ENCODE results near the gene PXDN. TPM values are rescaled to one million over a fixed set of nuclear protein-coding genes. Genes with fewer than 3 reads are reported as not detected.

PXDN gene
- total and polyA plus RNA-seq, 9 donors: 95.4 to 273 (median 193) TPM

DNA sequence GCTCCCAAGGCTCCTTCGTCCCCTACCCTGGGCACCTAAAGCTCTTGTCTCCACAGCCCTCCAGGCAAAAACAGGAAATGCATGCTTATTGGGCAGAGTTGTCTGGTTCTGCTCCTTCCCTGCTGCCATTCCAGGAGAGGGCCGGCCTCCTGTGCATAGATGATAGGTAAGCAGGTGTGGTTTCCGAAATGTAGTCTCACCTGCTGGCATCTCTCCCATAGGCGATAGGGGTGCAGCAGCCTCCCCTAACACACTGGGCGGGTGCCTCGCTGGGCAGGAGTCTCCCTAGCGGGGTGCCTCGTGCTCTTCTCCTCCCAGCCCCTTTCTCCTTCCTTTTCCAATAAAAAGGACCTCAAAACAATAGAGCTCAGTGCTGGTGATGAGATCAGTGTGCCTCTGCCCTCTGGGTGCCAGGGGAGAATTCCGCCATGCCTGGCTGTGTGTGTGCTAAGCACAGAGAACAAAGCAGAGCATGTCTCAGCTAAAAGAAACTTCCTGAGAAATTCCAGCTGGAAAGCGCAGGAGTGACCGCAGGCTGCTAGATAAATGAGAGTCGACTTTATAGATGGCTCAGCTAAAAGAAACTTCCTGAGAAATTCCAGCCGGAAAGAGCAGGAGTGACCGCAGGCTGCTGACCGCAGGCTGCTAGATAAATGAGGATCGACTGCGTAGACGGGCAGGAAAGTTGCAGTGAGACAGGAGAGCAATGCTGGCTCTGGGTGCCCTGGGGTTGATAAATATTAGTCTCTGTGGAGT is 11.3 kb upstream of the PXDN start:
- H3K9me3 ChIP-seq (replicated peaks; ENCODE audit: control insufficient read depth, low read depth, low read length): peaks cover 4% of the 10 kb centered on the region
- H3K27ac ChIP-seq (ENCODE audit: low read length): no peak overlapping the region
- DNase-seq: no peak
- 96% methylated on average over 15 of the region's 18 CpGs for WGBS (ENCODE audit: insufficient coverage)
- peaks cover 13% of the 10 kb centered on the region for H3K4me1 ChIP-seq (ENCODE audit: control insufficient read depth, insufficient read depth, low read length)
- H3K36me3 ChIP-seq (ENCODE audit: control insufficient read depth, insufficient read depth, low read length): no peaks in the 10 kb centered on the region
- peaks cover 10% of the 10 kb centered on the region for H3K27me3 ChIP-seq (ENCODE audit: control insufficient read depth, insufficient read depth, low read length)
- H3K4me3 ChIP-seq (ENCODE audit: low read length): no peak overlapping the region

DNA sequence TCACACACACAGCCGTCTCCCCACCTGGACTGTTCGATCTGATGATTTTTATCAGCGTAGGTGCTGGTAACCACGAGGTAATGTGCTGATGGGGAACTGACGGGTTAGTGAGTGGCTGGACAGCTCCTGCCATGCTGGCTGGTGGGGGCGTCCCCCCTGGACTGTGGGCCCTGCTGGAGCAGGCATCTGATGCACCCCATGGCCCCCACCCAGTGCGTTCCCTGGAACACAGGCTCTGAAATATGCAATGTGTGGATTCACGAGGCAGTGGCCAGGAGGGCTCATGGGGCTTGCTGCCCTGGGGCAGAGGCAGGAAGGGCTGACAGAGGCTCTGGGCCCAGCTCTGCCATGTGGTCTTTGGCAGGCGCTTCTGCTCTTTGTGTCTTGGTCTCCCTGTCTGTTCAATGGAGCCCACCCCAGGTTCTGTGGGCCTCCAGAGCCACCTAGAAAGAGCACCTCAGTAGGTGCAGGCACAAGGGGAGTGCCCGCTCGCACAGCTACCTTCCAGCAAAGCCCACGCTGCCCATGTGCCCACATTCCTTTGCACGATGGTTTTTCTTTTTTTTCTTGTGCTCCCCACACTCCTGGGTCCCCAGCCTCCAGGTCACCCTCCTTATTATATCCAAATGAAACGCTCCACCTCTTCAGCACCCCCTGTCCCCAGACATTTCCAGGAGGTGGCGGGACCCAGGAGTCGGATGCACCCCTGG is 10.3 kb upstream of the PXDN start:
- H3K27me3 ChIP-seq (ENCODE audit: control insufficient read depth, insufficient read depth, low read length): peaks cover 10% of the 10 kb centered on the region
- peaks cover 4% of the 10 kb centered on the region for H3K9me3 ChIP-seq (replicated peaks; ENCODE audit: control insufficient read depth, low read depth, low read length)
- DNase-seq: no peak
- H3K36me3 ChIP-seq (ENCODE audit: control insufficient read depth, insufficient read depth, low read length): no peaks in the 10 kb centered on the region
- no peak overlapping the region for H3K27ac ChIP-seq (ENCODE audit: low read length)
- H3K4me3 ChIP-seq (ENCODE audit: low read length): no peak overlapping the region
- peaks cover 14% of the 10 kb centered on the region for H3K4me1 ChIP-seq (ENCODE audit: control insufficient read depth, insufficient read depth, low read length)
- 92% methylated on average over 11 of the region's 16 CpGs for WGBS (ENCODE audit: insufficient coverage)

DNA sequence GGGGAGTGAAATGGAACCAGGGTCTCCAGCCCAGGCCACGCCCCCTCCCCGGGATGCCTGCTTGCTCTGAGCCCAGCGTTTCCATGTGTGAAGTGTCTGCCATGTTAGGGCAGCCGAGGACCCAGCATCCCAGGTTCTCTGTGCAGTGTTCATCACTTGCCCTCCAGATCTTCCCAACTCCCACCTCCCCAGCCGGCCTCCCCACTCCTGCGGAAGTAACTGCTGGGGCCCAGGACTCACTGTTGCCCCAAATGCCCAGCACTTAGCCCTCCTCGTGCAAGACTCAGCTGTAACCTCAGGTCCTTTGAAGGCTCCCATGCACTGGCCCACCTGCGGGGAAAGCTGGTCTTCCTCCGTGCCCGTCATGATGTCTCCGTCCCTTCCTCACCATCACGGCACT is 9.7 kb upstream of the PXDN start:
- H3K36me3 ChIP-seq (ENCODE audit: control insufficient read depth, insufficient read depth, low read length): no peaks in the 10 kb centered on the region
- H3K27ac ChIP-seq (ENCODE audit: low read length): no peak overlapping the region
- 98% methylated on average over 9 of the region's 12 CpGs for WGBS (ENCODE audit: insufficient coverage)
- no peak for DNase-seq
- H3K9me3 ChIP-seq (replicated peaks; ENCODE audit: control insufficient read depth, low read depth, low read length): peaks cover 4% of the 10 kb centered on the region
- H3K27me3 ChIP-seq (ENCODE audit: control insufficient read depth, insufficient read depth, low read length): peaks cover 10% of the 10 kb centered on the region
- H3K4me1 ChIP-seq (ENCODE audit: control insufficient read depth, insufficient read depth, low read length): peaks cover 15% of the 10 kb centered on the region
- no peak overlapping the region for H3K4me3 ChIP-seq (ENCODE audit: low read length)

DNA sequence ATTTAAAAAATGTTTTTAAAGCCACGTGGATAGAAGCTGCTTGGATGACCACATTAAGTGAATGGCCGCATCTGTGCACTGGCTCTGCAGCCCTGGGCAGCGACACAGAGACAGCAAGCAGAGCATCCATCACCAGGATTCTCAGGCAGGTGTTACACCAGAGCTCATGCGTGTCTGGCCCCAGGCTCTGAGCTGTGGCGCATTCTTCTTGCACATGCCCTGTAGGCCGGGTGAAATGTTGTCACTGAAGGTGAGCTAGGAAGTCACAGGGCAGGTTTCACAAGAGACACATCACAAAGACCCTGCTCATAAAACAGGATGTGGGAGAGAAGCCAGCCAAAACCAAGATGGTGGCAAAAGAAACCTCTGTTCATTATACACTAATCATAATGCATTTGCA is 8.4 kb upstream of the PXDN start:
- Histone ChIP-seq H3K4me3 (ENCODE audit: low read length) (no peak overlapping the region), H3K27me3 (ENCODE audit: control insufficient read depth, insufficient read depth, low read length) (peaks cover 16% of the 10 kb centered on the region), H3K27ac (ENCODE audit: low read length) (no peak overlapping the region), H3K4me1 (ENCODE audit: control insufficient read depth, insufficient read depth, low read length) (peaks cover 16% of the 10 kb centered on the region), H3K36me3 (ENCODE audit: control insufficient read depth, insufficient read depth, low read length) (no peaks in the 10 kb centered on the region), H3K9me3 (replicated peaks; ENCODE audit: control insufficient read depth, low read depth, low read length) (peaks cover 4% of the 10 kb centered on the region)
- DNase-seq: no peak
- WGBS (ENCODE audit: insufficient coverage): 85% methylated on average over 3 of the region's 6 CpGs

DNA sequence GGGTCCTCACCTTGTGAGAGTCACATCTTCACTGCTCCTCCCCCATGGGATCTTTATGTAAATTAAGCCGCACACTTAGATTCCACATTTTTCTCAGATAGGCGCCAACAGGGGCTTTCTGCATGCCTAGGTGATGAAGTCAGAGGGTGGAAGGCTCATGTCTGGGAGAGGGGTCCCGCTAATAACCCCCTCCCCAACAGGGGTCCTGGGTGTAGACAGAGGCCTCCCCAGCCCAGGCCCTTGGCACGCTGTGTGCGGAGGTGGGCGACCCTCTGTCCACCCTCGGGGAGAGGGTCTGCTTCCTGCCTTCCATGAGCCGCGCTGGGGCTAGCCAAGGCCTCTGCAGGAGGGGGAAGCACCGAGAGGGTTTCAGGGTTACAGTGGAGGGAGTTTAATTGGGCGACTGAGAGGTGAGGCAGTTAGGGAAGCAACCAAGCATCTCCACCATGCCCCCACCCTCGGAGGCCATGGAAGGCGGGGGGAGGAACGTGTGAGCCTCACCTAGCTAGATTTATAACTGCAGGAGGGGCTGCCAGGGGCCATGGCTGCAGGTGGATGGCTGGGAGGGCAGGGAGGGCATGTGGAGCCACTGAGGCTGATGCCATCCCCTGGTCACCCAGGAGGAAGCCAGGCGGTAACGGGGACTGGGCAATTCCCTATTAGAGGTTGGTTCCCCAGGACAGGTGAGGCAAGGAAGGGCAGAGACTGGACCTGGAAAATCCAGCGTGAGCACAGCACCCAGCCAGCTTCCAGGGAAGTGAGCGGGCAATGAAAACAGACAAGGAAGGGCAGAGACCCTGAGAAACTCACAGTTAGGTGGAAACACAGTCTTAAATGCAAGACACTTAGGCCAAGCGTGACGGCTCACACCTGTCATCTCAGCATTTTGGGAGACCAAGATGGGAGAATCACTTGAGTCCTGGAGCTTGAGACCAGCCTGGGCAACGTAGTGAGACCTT is 7.7 kb upstream of the PXDN start:
- no peak for DNase-seq

DNA sequence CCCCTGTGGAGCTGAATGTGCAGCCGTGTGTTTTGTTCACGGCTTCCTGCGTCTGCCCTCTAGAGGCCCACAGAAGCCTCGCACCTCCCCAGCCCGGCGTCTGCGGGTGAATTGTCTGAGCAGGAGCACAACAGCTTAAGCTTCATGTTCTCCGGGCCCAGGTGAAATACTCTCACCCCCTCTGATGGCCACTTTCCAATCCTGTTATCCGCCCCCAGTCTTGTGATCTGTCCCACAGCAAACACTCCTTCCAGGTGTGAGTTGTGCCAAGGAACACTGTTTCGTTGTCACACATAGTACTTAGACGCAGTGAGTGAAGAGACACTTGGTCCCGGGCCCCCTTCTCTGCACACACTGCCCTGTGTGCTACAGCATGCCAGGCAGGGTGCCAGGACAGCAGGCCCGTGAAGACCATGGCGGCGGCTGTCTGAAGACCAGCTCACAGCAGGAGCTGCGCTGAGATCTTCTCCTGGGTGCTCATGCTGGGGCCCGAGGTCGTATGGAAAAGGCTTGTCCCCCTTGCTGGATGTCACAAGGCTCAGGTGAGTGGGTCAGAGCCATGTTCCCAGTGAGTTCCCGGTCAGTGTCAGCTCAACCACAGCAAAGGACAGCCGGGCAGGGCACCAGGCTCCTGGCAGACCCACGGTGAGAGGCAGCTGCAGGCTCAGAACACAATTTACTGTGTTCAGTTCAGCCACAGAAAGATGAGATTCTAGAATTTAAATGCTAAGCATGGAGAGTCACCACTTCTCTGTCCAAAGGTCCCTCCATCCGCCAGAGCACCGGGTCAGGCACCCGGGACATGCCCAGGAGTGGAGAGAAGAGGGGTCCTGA is 6.8 kb upstream of the PXDN start:
- 22% methylated on average over 19 of the region's 24 CpGs for WGBS (ENCODE audit: insufficient coverage)
- Histone ChIP-seq H3K4me1 (ENCODE audit: control insufficient read depth, insufficient read depth, low read length) (peaks cover 16% of the 10 kb centered on the region), H3K9me3 (replicated peaks; ENCODE audit: control insufficient read depth, low read depth, low read length) (peaks cover 4% of the 10 kb centered on the region), H3K27ac (ENCODE audit: low read length) (peak overlapping the region; percentile 20), H3K36me3 (ENCODE audit: control insufficient read depth, insufficient read depth, low read length) (no peaks in the 10 kb centered on the region), H3K27me3 (ENCODE audit: control insufficient read depth, insufficient read depth, low read length) (peaks cover 16% of the 10 kb centered on the region), H3K4me3 (ENCODE audit: low read length) (no peak overlapping the region)
- peak; percentile 84 for DNase-seq

More for the DNA sequence above, 7.7 kb upstream of the PXDN start:
- H3K36me3 ChIP-seq (ENCODE audit: control insufficient read depth, insufficient read depth, low read length): no peaks in the 10 kb centered on the region
- H3K9me3 ChIP-seq (replicated peaks; ENCODE audit: control insufficient read depth, low read depth, low read length): peaks cover 4% of the 10 kb centered on the region
- no peak overlapping the region for H3K27ac ChIP-seq (ENCODE audit: low read length)
- 74% methylated on average over 13 of the region's 21 CpGs for WGBS (ENCODE audit: insufficient coverage)
- no peak overlapping the region for H3K4me3 ChIP-seq (ENCODE audit: low read length)
- H3K27me3 ChIP-seq (ENCODE audit: control insufficient read depth, insufficient read depth, low read length): peaks cover 16% of the 10 kb centered on the region
- H3K4me1 ChIP-seq (ENCODE audit: control insufficient read depth, insufficient read depth, low read length): peaks cover 16% of the 10 kb centered on the region

DNA sequence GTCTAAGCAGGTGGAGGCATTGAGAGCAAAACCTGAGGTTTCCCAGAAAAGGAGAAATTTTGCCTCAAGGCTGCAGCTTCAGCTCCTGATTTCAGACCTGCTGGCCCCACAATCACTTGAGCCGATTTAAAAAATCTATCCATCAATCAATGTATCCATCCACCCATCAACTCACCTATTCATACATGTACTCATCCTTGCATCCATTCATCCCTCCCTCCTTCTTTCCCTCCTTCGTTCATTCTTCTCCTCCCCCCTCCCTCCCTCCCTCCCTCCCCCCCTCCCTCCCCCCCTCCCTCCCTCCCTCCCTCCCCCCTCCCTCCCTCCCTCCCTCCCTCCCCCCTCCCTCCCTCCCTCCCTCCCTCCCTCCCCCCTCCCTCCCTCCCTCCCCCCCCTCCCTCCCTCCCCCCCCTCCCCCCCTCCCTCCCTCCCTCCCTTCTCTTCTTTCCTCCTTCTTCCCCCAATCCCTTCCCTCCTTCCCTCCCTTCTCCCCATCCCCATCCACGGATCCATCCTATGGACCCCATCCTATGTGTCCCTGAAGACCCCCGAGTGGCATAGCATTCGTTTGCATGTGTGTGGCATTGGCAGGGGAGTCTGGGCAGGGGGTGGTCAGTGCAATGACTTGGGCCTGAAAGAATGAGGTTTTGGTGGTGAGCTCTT is 6.1 kb upstream of the PXDN start:
- H3K36me3 ChIP-seq (ENCODE audit: control insufficient read depth, insufficient read depth, low read length): peaks cover 6% of the 10 kb centered on the region
- no peak for DNase-seq
- H3K27me3 ChIP-seq (ENCODE audit: control insufficient read depth, insufficient read depth, low read length): peaks cover 13% of the 10 kb centered on the region
- H3K9me3 ChIP-seq (replicated peaks; ENCODE audit: control insufficient read depth, low read depth, low read length): peaks cover 4% of the 10 kb centered on the region
- peaks cover 20% of the 10 kb centered on the region for H3K4me1 ChIP-seq (ENCODE audit: control insufficient read depth, insufficient read depth, low read length)
- no peak overlapping the region for H3K4me3 ChIP-seq (ENCODE audit: low read length)
- 71% methylated on average over 1 of the region's 5 CpGs for WGBS (ENCODE audit: insufficient coverage)
- no peak overlapping the region for H3K27ac ChIP-seq (ENCODE audit: low read length)

DNA sequence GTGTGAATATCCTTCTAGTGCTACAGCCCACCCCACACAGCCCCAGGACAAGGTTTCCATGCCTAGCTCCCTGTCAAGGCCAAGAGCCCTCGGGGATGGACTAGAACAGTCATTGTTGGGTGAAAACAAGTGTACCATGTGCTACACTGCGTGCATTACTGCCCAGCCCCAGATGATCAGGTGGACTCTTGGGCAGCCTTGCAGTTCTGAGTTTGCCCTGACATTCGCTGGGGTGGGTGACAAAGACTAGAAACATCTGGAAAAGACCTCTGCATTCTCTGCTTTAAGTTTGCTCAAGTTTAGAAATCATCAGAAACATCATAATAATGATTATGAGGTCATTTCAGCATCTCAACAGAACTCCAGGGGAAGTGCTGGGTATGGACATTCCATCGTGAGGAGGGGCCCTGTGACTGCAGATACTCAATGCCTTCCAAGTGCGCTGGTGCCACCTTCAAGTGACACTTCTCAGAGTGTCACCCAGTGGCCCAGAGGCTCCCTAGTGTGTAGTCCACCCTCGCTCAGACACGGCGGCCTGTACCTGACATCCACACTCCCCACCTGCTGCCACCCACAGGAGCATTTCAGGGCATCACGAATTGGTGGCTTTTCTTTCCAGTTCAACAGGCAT is 5.3 kb upstream of the PXDN start:
- H3K27ac ChIP-seq (ENCODE audit: low read length): no peak overlapping the region
- no peak for DNase-seq
- H3K27me3 ChIP-seq (ENCODE audit: control insufficient read depth, insufficient read depth, low read length): peaks cover 13% of the 10 kb centered on the region
- no peak overlapping the region for H3K4me3 ChIP-seq (ENCODE audit: low read length)
- WGBS (ENCODE audit: insufficient coverage): 91% methylated on average over 6 of the region's 9 CpGs
- peaks cover 27% of the 10 kb centered on the region for H3K4me1 ChIP-seq (ENCODE audit: control insufficient read depth, insufficient read depth, low read length)
- peaks cover 6% of the 10 kb centered on the region for H3K36me3 ChIP-seq (ENCODE audit: control insufficient read depth, insufficient read depth, low read length)
- peaks cover 4% of the 10 kb centered on the region for H3K9me3 ChIP-seq (replicated peaks; ENCODE audit: control insufficient read depth, low read depth, low read length)

All from muscle of leg (tissue), 11 donors.